OCI-LY7 (cell line): ENCODE measurements around the gene COPS8. TPM values are rescaled to one million over a fixed set of nuclear protein-coding genes. Genes with fewer than 3 reads are reported as not detected.
A peak's percentile ranks its signal among the peaks of the same experiment; 100 is the strongest.

ENCODE experiments used
- BruUV-seq: library from RNA; stranded (reverse); fragments of 400-500 nt; replicated peaks from 2 replicates; lab custom pipeline; 2021; lab: Mats Ljungman, UMichigan
- CTCF ChIA-PET: fragments of 300-600 bp; sonication (Branson Sonifier 250); formaldehyde crosslinking; loops from one replicate; lab custom pipeline; 2022; ENCODE audit warnings: antibody characterized with exemption; ENCODE audit not compliant: unreplicated experiment; lab: Charles Lee
- POLR2A ChIA-PET: fragments of 300-600 bp; sonication (Branson Sonifier 250); formaldehyde crosslinking; loops from one replicate; lab custom pipeline; 2022; ENCODE audit warnings: antibody characterized with exemption; lab: Charles Lee
- DNase-seq: peaks from one replicate; pipeline ENCODE4 v3.0.0-alpha.2; 2015; ENCODE audit warnings: low spot score
- H2AFZ ChIP-seq: fragments of 200-600 bp; sonication (generic), shearing (Covaris generic); 2 replicates; pipeline ENCODE4 v1.6.1; 2014; ENCODE audit warnings: mild to moderate bottlenecking, antibody characterized with exemption, low read length, moderate library complexity
- H3K27ac ChIP-seq: fragments of 200-600 bp; sonication (generic); 2 replicates; pipeline ENCODE4 v1.5.1; 2014; ENCODE audit warnings: mixed run types, low read depth, mild to moderate bottlenecking, moderate library complexity, low read length, inconsistent platforms; ENCODE audit not compliant: poor library complexity, severe bottlenecking
- H3K36me3 ChIP-seq: fragments of 200-600 bp; sonication (generic); 2 replicates; pipeline ENCODE4 v1.6.1; 2014; ENCODE audit warnings: mild to moderate bottlenecking, antibody characterized with exemption, low read length, moderate library complexity, mixed read lengths; ENCODE audit not compliant: insufficient read depth
- H3K4me1 ChIP-seq: fragments of 200-600 bp; sonication (generic); 2 replicates; pipeline ENCODE4 v1.5.1; 2014; ENCODE audit warnings: mild to moderate bottlenecking, low read length; ENCODE audit not compliant: insufficient read depth, poor library complexity, severe bottlenecking
- H3K4me2 ChIP-seq: fragments of 200-600 bp; sonication (generic); 2 replicates; pipeline ENCODE4 v1.6.1; 2014; ENCODE audit warnings: mild to moderate bottlenecking, low read length
- H3K4me3 ChIP-seq: fragments of 200-600 bp; sonication (generic); 2 replicates; pipeline ENCODE4 v1.5.1; 2014; ENCODE audit warnings: mild to moderate bottlenecking, low read depth, low read length; ENCODE audit not compliant: poor library complexity, severe bottlenecking
- H3K79me2 ChIP-seq: fragments of 200-600 bp; sonication (generic); 2 replicates; pipeline ENCODE4 v1.6.1; 2016; ENCODE audit warnings: low read depth, mild to moderate bottlenecking, low read length, moderate library complexity, mixed read lengths; ENCODE audit not compliant: insufficient read depth
- H3K9me2 ChIP-seq: fragments of 200-600 bp; sonication (generic); 2 replicates; pipeline ENCODE4 v1.6.1; 2016; ENCODE audit warnings: mild to moderate bottlenecking, low read length, mixed read lengths; ENCODE audit not compliant: insufficient read depth
- H3K9me3 ChIP-seq: fragments of 200-600 bp; sonication (generic); 2 replicates; pipeline ENCODE4 v1.6.1; 2014; ENCODE audit warnings: mild to moderate bottlenecking, mixed run types, low read length, mixed read lengths
- H4K20me1 ChIP-seq: fragments of 200-600 bp; sonication (generic); 2 replicates; pipeline ENCODE4 v1.6.1; 2014; ENCODE audit warnings: mild to moderate bottlenecking, antibody characterized with exemption, low read length, moderate library complexity, mixed read lengths; ENCODE audit not compliant: insufficient read depth
- EZH2phosphoT487 ChIP-seq: fragments of 200-600 bp; sonication (generic); IDR thresholded peaks from 2 replicates; pipeline ENCODE4 v1.6.1; 2018; ENCODE audit warnings: low read depth, borderline replicate concordance, mild to moderate bottlenecking, mixed run types, antibody characterized with exemption, low read length, moderate library complexity, mixed read lengths
- intact Hi-C: fragments of 100-400 bp; cut with micrococcal nuclease; formaldehyde crosslinking; loops from one replicate; pipeline ENCODE4 v1.10.0; 2022; ENCODE audit not compliant: unreplicated experiment
- total RNA-seq, 2 experiments: library from RNA; depleted of rRNA in 1 of 2; stranded (reverse); fragments of >200 nt in 1 of 2; shearing (Covaris generic) in 1 of 2; gene quantifications; 2 replicates each; pipeline ENCODE4 v1.2.3, GENCODE V29; 2014 to 2022
- TF ChIP-seq, protein P1 (sequence below): fragments of 200-600 bp; sonication (generic); conservative IDR thresholded peaks from 2 replicates; pipeline ENCODE4 v1.5.1; 2014; ENCODE audit warnings: mild to moderate bottlenecking, antibody characterized with exemption, low read length, moderate library complexity, mixed read lengths

Gene COPS8
- total RNA-seq, 2 experiments from 2014 or later, result 58.8 to 117 TPM

DNA sequence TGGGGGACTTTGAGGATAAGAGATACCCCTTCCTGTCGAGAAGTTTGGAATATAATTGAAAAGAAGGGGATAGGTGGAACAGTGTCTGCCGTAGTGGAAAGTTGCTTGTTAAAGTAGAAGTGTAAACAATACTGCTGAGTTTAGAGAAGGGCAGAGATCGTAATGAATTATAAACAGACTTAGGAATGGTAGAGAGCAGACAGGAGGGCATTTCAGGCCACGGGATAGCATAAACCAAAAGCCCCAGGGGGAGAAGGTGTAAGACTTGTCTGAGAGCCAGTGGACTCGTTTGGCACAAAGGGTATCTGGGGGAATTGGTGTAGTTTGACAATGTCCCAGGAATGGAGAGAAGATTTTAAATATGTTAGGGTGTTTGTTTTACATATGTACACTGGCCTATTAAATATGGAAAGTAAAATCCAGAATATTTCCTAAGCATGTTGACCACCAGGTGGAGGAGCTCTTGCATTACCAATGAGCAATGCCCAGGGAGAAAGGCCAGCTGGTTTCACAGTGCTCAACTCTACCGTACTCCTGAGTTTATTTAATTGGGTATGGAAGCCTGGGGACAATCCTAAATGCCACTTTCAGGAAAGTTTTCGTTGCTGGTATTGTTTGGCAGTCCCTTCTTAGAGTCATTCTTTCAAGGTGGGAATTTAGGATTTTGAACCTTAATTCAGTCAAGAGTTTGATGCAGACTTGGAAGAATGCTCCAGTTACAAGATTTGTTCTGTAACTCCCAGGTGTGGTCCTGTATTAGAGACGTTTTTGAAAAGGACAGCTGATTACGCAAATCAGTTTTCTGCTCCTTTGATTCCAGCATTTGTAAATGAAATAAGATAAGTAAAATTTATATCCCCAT, 7.5 kb downstream of the COPS8 start:
- intact Hi-C loops, result no loop called here

DNA sequence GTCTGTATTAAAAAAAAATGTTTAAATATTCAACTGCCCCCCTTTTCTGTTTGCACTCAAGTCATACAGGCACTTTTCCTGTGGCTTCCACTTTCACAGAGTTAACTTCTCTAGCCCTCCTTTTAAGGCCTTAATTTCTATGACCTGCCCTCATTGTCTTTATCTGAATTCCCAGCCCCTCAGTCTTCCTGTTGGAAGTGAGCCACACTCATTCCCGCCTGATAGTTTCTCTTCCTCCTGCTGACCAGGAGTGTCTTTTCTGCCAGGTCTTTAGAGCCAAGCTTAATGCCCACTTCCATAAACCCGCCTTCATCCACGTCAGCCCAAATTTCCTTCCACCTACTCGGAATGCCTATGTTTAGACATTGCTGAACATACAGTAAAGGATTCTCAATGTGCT, 10.5 kb downstream of the COPS8 start:
- intact Hi-C loops, result no loop called here
- CTCF ChIA-PET, result interaction anchor here (0.8 kb wide), 1 partner anchor 199 kb away, joined by 3 read pairs; no protein-coding TSS in a partner anchor
- H3K4me2 ChIP-seq, result no peak overlapping the region

More for the DNA sequence above, 7.5 kb downstream of the COPS8 start:
- POLR2A ChIA-PET, result interaction anchor here (0.5 kb wide), 1 partner anchor 657 kb away, joined by 3 read pairs; no protein-coding TSS in a partner anchor
- Histone ChIP-seq H3K27ac (no peak overlapping the region), H4K20me1 (no peaks in the 10 kb centered on the region), H3K4me3 (no peak overlapping the region), H3K9me2 (no peaks in the 10 kb centered on the region), H2AFZ (no peak overlapping the region), H3K9me3 (no peaks in the 10 kb centered on the region), H3K4me1 (peaks cover 5% of the 10 kb centered on the region), H3K79me2 (peaks cover 16% of the 10 kb centered on the region), H3K4me2 (no peak overlapping the region), H3K36me3 (peaks cover 88% of the 10 kb centered on the region)
- DNase-seq, result peak; percentile 5
- CTCF ChIA-PET, result no interaction called here
- no peak for TF ChIP-seq EZH2phosphoT487
- TF ChIP-seq, protein P1, sequence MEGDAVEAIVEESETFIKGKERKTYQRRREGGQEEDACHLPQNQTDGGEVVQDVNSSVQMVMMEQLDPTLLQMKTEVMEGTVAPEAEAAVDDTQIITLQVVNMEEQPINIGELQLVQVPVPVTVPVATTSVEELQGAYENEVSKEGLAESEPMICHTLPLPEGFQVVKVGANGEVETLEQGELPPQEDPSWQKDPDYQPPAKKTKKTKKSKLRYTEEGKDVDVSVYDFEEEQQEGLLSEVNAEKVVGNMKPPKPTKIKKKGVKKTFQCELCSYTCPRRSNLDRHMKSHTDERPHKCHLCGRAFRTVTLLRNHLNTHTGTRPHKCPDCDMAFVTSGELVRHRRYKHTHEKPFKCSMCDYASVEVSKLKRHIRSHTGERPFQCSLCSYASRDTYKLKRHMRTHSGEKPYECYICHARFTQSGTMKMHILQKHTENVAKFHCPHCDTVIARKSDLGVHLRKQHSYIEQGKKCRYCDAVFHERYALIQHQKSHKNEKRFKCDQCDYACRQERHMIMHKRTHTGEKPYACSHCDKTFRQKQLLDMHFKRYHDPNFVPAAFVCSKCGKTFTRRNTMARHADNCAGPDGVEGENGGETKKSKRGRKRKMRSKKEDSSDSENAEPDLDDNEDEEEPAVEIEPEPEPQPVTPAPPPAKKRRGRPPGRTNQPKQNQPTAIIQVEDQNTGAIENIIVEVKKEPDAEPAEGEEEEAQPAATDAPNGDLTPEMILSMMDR, result peak; percentile 31
- no TSS peak for BruUV-seq

More for the DNA sequence above, 10.5 kb downstream of the COPS8 start:
- Histone ChIP-seq H3K9me3 (no peaks in the 10 kb centered on the region), H3K9me2 (no peaks in the 10 kb centered on the region), H3K4me3 (no peak overlapping the region), H4K20me1 (no peaks in the 10 kb centered on the region), H3K27ac (no peak overlapping the region), H3K79me2 (no peaks in the 10 kb centered on the region), H2AFZ (no peak overlapping the region), H3K4me1 (peaks cover 5% of the 10 kb centered on the region), H3K36me3 (peaks cover 85% of the 10 kb centered on the region)
- DNase-seq, result no peak
- TF ChIP-seq EZH2phosphoT487, result no peak
- TF ChIP-seq, protein P1, result no peak
- POLR2A ChIA-PET, result interaction anchor here (1.4 kb wide), 1 partner anchor 10 kb away, joined by 7 read pairs; the partner anchor contains the start of gene COPS8
- BruUV-seq, result no TSS peak
